HepG2 (cell line): ENCODE data around the gene NCOA3. TPM values are rescaled to one million over a fixed set of nuclear protein-coding genes. Genes with fewer than 3 reads are reported as not detected.

ENCODE experiments used
- ATAC-seq: fragments of 200-7000 bp; cut with Tn5 transposase; 3 replicates; pipeline ENCODE4 v1.9.1; 2020; ENCODE audit warnings: mild to moderate bottlenecking, moderate library complexity
- BruUV-seq: library from RNA; stranded (reverse); fragments of 400-500 nt; replicated peaks from 2 replicates; lab custom pipeline; 2021; lab: Mats Ljungman, UMichigan
- CTCF ChIA-PET: fragments of 300-600 bp; formaldehyde crosslinking; extraction: SDS; loops from one replicate; lab custom pipeline; 2021; ENCODE audit warnings: low total read pairs, inconsistent platforms, low intra/inter-chr PET ratio; lab: Yijun Ruan, JAX
- POLR2A ChIA-PET: fragments of 350-600 bp; sonication (Branson Sonifier 250); formaldehyde crosslinking; loops from one replicate; lab custom pipeline; 2020; ENCODE audit warnings: antibody characterized with exemption, inconsistent platforms; lab: Yijun Ruan, JAX
- DNase-seq: peaks from one replicate; pipeline ENCODE4 v3.0.0-alpha.2; 2015; ENCODE audit warnings: low spot score
- FAIRE-seq: peaks from 3 replicates; lab custom pipeline; 2011; peaks lifted over from hg19 to GRCh38; lab: Jason Lieb, UNC
- H2AFZ ChIP-seq: one replicate; pipeline ENCODE4 v1.6.1; 2011; ENCODE audit warnings: low read length, inconsistent platforms
- H3K27ac ChIP-seq: fragments of 300-600 bp; 3 replicates; pipeline ENCODE4 v1.8.0; 2011; ENCODE audit warnings: mixed run types, mild to moderate bottlenecking, mixed read lengths, low read length, inconsistent platforms; ENCODE audit not compliant: insufficient read depth; ENCODE audit errors: extremely low read length
- H3K27me3 ChIP-seq, 2 experiments: fragments of 200-600 bp in 1 of 2; 2 replicates in 1 of 2; 3 replicates in 1 of 2; pipeline versions ENCODE4 v1.6.0 to v1.8.0; 2011; ENCODE audit warnings: low read length in 2 of 2, mild to moderate bottlenecking in 2 of 2, moderate library complexity in 2 of 2, inconsistent platforms in 1 of 2; ENCODE audit not compliant: insufficient read depth in 2 of 2, control insufficient read depth in 1 of 2
- H3K36me3 ChIP-seq, 2 experiments: fragments of 200-600 bp in 1 of 2; replicated peaks in 1 of 2; 2 replicates in 1 of 2; 3 replicates in 1 of 2; pipeline versions ENCODE4 v1.5.1 to v1.8.0; 2011; ENCODE audit warnings: low read length in 2 of 2, inconsistent platforms in 1 of 2; ENCODE audit not compliant: insufficient read depth in 2 of 2, control insufficient read depth in 1 of 2
- H3K4me1 ChIP-seq: 2 replicates; pipeline ENCODE4 v1.5.1; 2012; ENCODE audit warnings: low read length, inconsistent platforms; ENCODE audit not compliant: insufficient read depth
- H3K4me2 ChIP-seq: 2 replicates; pipeline ENCODE4 v1.6.0; 2011; ENCODE audit warnings: low read depth, low read length, inconsistent platforms
- H3K4me3 ChIP-seq, 3 experiments: fragments of 200-600 bp in 1 of 3; sonication (generic), shearing (Covaris generic) in 1 of 3; replicated peaks in 1 of 3; 2 replicates each; pipeline ENCODE4 v1.5.1; 2011 to 2016; ENCODE audit warnings: low read length in 3 of 3, inconsistent platforms in 2 of 3, low read depth in 2 of 3, mild to moderate bottlenecking in 2 of 3, control low read depth in 1 of 3, mixed read lengths in 1 of 3; ENCODE audit not compliant: insufficient read depth in 1 of 3
- H3K79me2 ChIP-seq: one replicate; pipeline ENCODE4 v1.6.1; 2011; ENCODE audit warnings: low read length, inconsistent platforms; ENCODE audit not compliant: insufficient read depth
- H3K9ac ChIP-seq: 2 replicates; pipeline ENCODE4 v1.6.0; 2011; ENCODE audit warnings: mild to moderate bottlenecking, low read depth, low read length, inconsistent platforms; ENCODE audit not compliant: insufficient read depth
- H3K9me3 ChIP-seq: 2 replicates; pipeline ENCODE4 v1.5.1; 2012; ENCODE audit warnings: mild to moderate bottlenecking, low read length
- H4K20me1 ChIP-seq: 2 replicates; pipeline ENCODE4 v1.6.0; 2011; ENCODE audit warnings: inconsistent platforms, mild to moderate bottlenecking, low read length, moderate library complexity; ENCODE audit not compliant: insufficient read depth
- CENPT ChIP-seq: sonication (generic); formaldehyde crosslinking; IDR thresholded peaks from 2 replicates; pipeline ENCODE4 v1.8.0; 2022; ENCODE audit warnings: low read depth, mild to moderate bottlenecking, moderate library complexity, missing genetic modification reagents
- EZH2 ChIP-seq: conservative IDR thresholded peaks from 2 replicates; pipeline ENCODE4 v1.6.1; 2012; ENCODE audit warnings: mild to moderate bottlenecking, low read depth, low read length, moderate library complexity
- ZNF629 ChIP-seq: sonication (generic); formaldehyde crosslinking; conservative IDR thresholded peaks from 2 replicates; pipeline ENCODE4 v1.5.0; 2020; ENCODE audit warnings: missing genetic modification reagents
- WGBS: methylation state at CpG from one replicate; pipeline ENCODE4 v1.1.6; 2017; ENCODE audit warnings: low lambda C conversion rate; 5-methylcytosine and 5-hydroxymethylcytosine counted together
- in situ Hi-C: cut with HindIII; loops from 2 replicates; pipeline ENCODE4 v1.10.0; 2017; ENCODE audit warnings: low pct_unique_long_range_greater_than_20kb; ENCODE audit not compliant: extremely low pct_ligation_motif_present
- intact Hi-C: fragments of 100-400 bp; cut with micrococcal nuclease; formaldehyde crosslinking; loops from one replicate; pipeline ENCODE4 v1.10.0; 2022; ENCODE audit not compliant: unreplicated experiment
- polyA plus RNA-seq, 8 experiments: library from polyadenylated mRNA; depleted of rRNA in 3 of 8; stranded (reverse) in 7 of 8; unstranded in 1 of 8; fragments of >200 nt; fragmentation: Illumina TruSeq in 4 of 8; extraction: Trizol in 4 of 8; gene quantifications; 2 replicates each; pipeline versions ENCODE4 v1.2.1 to v1.2.3, GENCODE V29; 2011 to 2016; ENCODE audit warnings: low read depth in 4 of 8, missing spikeins in 1 of 8, mixed read lengths in 1 of 8; ENCODE audit not compliant: insufficient read depth in 1 of 8
- total RNA-seq, 5 experiments: library from RNA; depleted of rRNA; stranded (reverse); fragments of >200 nt; fragmentation: Illumina TruSeq; extraction: Trizol; gene quantifications; 2 replicates each; pipeline ENCODE4 v1.2.3, GENCODE V29; 2016; ENCODE audit warnings: low read depth in 1 of 5
- TF ChIP-seq, protein P1 (sequence below): sonication (generic); formaldehyde crosslinking; IDR thresholded peaks from 2 replicates; pipeline ENCODE4 v1.5.1; 2020; ENCODE audit warnings: mild to moderate bottlenecking, missing genetic modification reagents, moderate library complexity
- TF ChIP-seq, protein P2 (sequence below): sonication (generic); formaldehyde crosslinking; IDR thresholded peaks from 2 replicates; pipeline ENCODE4; 2020; ENCODE audit warnings: missing genetic modification reagents, mild to moderate bottlenecking, borderline replicate concordance

The NCOA3 gene
- total and polyA plus RNA-seq, 2 of the 13 experiments (the other 11 are each of a cell fraction or from before 2014, with no cell fraction given), result 35.0 to 56.8 TPM

DNA sequence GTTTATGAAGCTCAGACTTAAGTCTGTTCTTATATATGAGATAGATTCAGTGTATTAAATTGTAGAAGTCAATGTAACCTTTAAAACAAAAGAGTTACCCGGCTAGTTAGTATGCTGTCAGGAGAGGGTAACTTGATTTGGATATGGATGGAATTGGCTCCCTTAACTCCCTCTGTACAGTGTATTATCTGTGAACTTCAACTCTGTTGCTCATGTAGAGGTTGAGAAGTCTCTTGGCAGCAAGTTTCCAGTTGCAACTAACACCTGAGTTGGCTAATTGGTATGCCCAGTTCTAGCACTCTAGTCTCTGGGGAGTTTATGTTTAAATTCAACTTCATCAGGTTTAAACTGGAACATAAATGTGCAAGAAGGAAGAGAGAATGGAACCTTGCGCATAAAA is 111.0 kb downstream of the NCOA3 start (continued):
- TF ChIP-seq, protein P1, sequence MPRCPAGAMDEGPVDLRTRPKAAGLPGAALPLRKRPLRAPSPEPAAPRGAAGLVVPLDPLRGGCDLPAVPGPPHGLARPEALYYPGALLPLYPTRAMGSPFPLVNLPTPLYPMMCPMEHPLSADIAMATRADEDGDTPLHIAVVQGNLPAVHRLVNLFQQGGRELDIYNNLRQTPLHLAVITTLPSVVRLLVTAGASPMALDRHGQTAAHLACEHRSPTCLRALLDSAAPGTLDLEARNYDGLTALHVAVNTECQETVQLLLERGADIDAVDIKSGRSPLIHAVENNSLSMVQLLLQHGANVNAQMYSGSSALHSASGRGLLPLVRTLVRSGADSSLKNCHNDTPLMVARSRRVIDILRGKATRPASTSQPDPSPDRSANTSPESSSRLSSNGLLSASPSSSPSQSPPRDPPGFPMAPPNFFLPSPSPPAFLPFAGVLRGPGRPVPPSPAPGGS, result no peak
- TF ChIP-seq, protein P2, sequence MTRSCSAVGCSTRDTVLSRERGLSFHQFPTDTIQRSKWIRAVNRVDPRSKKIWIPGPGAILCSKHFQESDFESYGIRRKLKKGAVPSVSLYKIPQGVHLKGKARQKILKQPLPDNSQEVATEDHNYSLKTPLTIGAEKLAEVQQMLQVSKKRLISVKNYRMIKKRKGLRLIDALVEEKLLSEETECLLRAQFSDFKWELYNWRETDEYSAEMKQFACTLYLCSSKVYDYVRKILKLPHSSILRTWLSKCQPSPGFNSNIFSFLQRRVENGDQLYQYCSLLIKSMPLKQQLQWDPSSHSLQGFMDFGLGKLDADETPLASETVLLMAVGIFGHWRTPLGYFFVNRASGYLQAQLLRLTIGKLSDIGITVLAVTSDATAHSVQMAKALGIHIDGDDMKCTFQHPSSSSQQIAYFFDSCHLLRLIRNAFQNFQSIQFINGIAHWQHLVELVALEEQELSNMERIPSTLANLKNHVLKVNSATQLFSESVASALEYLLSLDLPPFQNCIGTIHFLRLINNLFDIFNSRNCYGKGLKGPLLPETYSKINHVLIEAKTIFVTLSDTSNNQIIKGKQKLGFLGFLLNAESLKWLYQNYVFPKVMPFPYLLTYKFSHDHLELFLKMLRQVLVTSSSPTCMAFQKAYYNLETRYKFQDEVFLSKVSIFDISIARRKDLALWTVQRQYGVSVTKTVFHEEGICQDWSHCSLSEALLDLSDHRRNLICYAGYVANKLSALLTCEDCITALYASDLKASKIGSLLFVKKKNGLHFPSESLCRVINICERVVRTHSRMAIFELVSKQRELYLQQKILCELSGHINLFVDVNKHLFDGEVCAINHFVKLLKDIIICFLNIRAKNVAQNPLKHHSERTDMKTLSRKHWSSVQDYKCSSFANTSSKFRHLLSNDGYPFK, result no peak

DNA sequence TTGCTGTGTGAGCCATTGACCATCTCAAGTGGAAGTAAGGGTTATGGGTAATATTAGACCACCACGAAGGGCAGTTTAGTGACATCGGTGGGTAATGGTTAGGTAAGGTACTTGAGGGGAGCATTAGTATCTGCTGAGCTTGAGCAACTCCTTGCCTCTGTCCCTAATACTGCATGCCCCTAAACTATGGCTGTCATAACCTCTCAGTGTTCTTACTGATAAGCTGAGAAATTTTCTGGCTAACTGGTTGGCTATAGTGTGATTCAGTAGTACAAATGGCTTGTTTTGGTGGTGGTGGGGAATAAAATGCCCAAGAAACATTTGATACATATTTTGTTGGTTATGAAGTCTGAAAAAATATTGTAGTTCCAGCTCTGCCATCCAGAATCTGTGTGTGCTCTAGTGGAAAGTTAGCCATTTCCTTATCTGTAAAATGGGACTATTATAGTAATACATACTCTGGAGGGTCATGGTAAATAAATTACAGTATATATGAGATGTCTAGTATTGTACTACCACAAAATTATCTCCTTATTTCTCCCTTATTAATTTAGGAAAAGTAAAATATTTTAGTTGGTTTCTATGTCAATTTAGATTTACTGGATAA is 113.1 kb downstream of the NCOA3 start:
- CTCF ChIA-PET, result no interaction called here
- no peak for TF ChIP-seq EZH2
- peak; percentile 57 for TF ChIP-seq ZNF629 (CRISPR knock-in tag)
- no peak for TF ChIP-seq CENPT (CRISPR knock-in tag)

More for the DNA sequence above, 113.1 kb downstream of the NCOA3 start:
- ATAC-seq (no peak), FAIRE-seq (no peak), DNase-seq (no peak)
- H3K4me3 ChIP-seq, result no peak overlapping the region
- peaks cover 61% of the 10 kb centered on the region for H3K79me2 ChIP-seq
- no peak overlapping the region for H3K4me2 ChIP-seq
- POLR2A ChIA-PET, result interaction anchor here (3.0 kb wide), 1 partner anchor 113 kb away, joined by 10 read pairs; the partner anchor contains the start of gene NCOA3
- WGBS, result 98% methylated on average over 2 of the region's 2 CpGs
- intact Hi-C loops (no loop called here), in situ Hi-C loops (no loop called here)
- no peaks in the 10 kb centered on the region for H3K9me3 ChIP-seq
- H3K36me3 ChIP-seq, result 0 out of 5 replicates have a peak, but pooled peaks cover 0 to 2% of the 10 kb centered on the region in 2 experiments
- peaks cover 10% of the 10 kb centered on the region; the same call in 1 of the 2 replicates for H3K4me1 ChIP-seq
- H2AFZ ChIP-seq, result no peak overlapping the region
- BruUV-seq, result TSS peak; percentile 22
- no peaks in the 10 kb centered on the region for H3K27me3 ChIP-seq
- H4K20me1 ChIP-seq, result no peaks in the 10 kb centered on the region; the same call in 1 of the 2 replicates
- H3K27ac ChIP-seq, result no peak overlapping the region
- H3K9ac ChIP-seq, result no peak overlapping the region
